K562 (cell line): Measurements from ENCODE around the gene ALPP.

Source experiments
- CREB1 ChIP-seq, 2 experiments: sonication (generic) in 1 of 2; formaldehyde crosslinking in 1 of 2; IDR thresholded peaks; 2 replicates each; pipeline versions ENCODE4 v1.6.1 to v1.8.0; 2012 to 2022; ENCODE audit warnings: inconsistent platforms in 1 of 2, mild to moderate bottlenecking in 1 of 2, missing genetic modification reagents in 1 of 2, moderate library complexity in 1 of 2
- POLR2A ChIP-seq: fragments of 450-650 bp; conservative IDR thresholded peaks from 2 replicates; pipeline ENCODE4 v1.6.1; 2016
- RB1 ChIP-seq: fragments of 450-650 bp; IDR thresholded peaks from 2 replicates; pipeline ENCODE4 v1.6.1; 2017; ENCODE audit warnings: low read depth, mild to moderate bottlenecking
- TF ChIP-seq, protein P1 (sequence below), 3 experiments: IDR thresholded peaks in 2 of 3; conservative IDR thresholded peaks in 1 of 3; 2 replicates each; pipeline ENCODE4 v1.5.1; 2011 to 2012; ENCODE audit warnings: low read length in 3 of 3, mild to moderate bottlenecking in 3 of 3, control low read depth in 2 of 3, improper control_type of control experiment in 1 of 3, inconsistent platforms in 1 of 3, low read depth in 1 of 3, mixed read lengths in 1 of 3, moderate library complexity in 1 of 3; ENCODE audit not compliant: insufficient read depth in 2 of 3

DNA sequence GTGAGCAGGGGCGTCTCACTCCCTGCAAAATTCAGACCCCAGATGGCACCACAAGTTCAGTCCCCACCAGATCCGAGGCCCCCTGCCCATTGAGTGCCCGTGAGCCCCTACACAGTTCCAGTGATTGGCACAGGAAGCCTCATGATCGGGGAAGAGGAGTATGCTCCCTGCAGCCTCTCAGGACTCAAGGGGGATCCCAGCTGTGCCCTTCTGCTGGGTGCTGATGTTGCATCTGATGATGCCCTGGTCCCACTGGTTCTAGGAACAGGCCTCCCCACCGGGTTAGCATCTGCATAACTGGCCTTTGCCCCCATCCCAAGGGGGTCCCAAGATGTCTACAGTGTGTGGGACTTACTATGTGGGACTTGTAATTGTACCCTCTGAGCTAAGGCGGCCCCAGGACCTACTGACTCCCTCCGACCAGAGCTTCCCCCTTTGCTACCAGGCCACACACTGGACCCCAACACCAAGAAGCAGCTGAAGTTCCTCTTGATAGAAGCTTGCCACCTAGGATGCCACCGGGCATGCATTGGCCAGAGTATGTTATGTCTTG, 36.7 kb downstream of the ALPP start:
- TF ChIP-seq RB1 (no peak), POLR2A (no peak), CREB1 (IDR thresholded peaks at IDR 0.05) (no peak), CREB1 (CRISPR knock-in tag; IDR thresholded peaks at IDR 0.05) (no peak)
- TF ChIP-seq, protein P1, sequence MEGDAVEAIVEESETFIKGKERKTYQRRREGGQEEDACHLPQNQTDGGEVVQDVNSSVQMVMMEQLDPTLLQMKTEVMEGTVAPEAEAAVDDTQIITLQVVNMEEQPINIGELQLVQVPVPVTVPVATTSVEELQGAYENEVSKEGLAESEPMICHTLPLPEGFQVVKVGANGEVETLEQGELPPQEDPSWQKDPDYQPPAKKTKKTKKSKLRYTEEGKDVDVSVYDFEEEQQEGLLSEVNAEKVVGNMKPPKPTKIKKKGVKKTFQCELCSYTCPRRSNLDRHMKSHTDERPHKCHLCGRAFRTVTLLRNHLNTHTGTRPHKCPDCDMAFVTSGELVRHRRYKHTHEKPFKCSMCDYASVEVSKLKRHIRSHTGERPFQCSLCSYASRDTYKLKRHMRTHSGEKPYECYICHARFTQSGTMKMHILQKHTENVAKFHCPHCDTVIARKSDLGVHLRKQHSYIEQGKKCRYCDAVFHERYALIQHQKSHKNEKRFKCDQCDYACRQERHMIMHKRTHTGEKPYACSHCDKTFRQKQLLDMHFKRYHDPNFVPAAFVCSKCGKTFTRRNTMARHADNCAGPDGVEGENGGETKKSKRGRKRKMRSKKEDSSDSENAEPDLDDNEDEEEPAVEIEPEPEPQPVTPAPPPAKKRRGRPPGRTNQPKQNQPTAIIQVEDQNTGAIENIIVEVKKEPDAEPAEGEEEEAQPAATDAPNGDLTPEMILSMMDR (IDR thresholded peaks at IDR 0.05 in 2 of 3, conservative IDR thresholded peaks at IDR 0.05 in 1 of 3; ENCODE audit: insufficient read depth in 2 of 3, low read depth in 1 of 3, low read length in 3 of 3): no peak
